Neural progenitor cell (in vitro differentiated cells): ENCODE data around the gene AKAP8. TPM values are rescaled to one million over a fixed set of nuclear protein-coding genes. Genes with fewer than 3 reads are reported as not detected.

ENCODE experiments used
- DNase-seq: peaks from one replicate; pipeline ENCODE4 v3.0.0-alpha.2; 2016; ENCODE audit warnings: low spot score
- H2AFZ ChIP-seq: fragments of 200-600 bp; sonication (generic); replicated peaks from 2 replicates; pipeline ENCODE4 v1.6.1; 2016; ENCODE audit warnings: antibody characterized with exemption
- H3F3A ChIP-seq: fragments of 200-600 bp; sonication (generic); 2 replicates; pipeline ENCODE4 v1.6.1; 2016; ENCODE audit warnings: antibody characterized with exemption, low read depth
- H3K27ac ChIP-seq: fragments of 200-600 bp; sonication (generic); 2 replicates; pipeline ENCODE4 v1.5.1; 2016; ENCODE audit warnings: mild to moderate bottlenecking
- H3K27me3 ChIP-seq: fragments of 200-600 bp; sonication (generic); 2 replicates; pipeline ENCODE4 v1.6.1; 2016; ENCODE audit warnings: mild to moderate bottlenecking, moderate library complexity
- H3K36me3 ChIP-seq: fragments of 200-600 bp; sonication (generic); 2 replicates; pipeline ENCODE4 v1.5.1; 2016
- H3K4me1 ChIP-seq: fragments of 200-600 bp; sonication (generic); 2 replicates; pipeline ENCODE4 v1.6.1; 2016; ENCODE audit warnings: mixed run types
- H3K4me2 ChIP-seq: fragments of 200-600 bp; sonication (generic); 2 replicates; pipeline ENCODE4 v1.6.1; 2016
- H3K4me3 ChIP-seq: fragments of 200-600 bp; sonication (generic); 2 replicates; pipeline ENCODE4 v1.5.1; 2016
- H3K79me2 ChIP-seq: fragments of 200-600 bp; sonication (generic); 2 replicates; pipeline ENCODE4 v1.6.1; 2016; ENCODE audit warnings: low read depth
- H3K9ac ChIP-seq: fragments of 200-600 bp; sonication (generic); 2 replicates; pipeline ENCODE4 v1.6.1; 2016
- H3K9me3 ChIP-seq: fragments of 200-600 bp; sonication (generic); 2 replicates; pipeline ENCODE4 v1.5.1; 2016; ENCODE audit warnings: low read depth
- H4K20me1 ChIP-seq: fragments of 200-600 bp; sonication (generic); 2 replicates; pipeline ENCODE4 v1.6.1; 2016; ENCODE audit warnings: low read depth
- H3K27ac Mint-ChIP-seq: 3 replicates; pipeline ENCODE4 v1.8.0; 2021; ENCODE audit warnings: mixed read lengths
- H3K27me3 Mint-ChIP-seq: 2 replicates; pipeline ENCODE4 v1.8.0; 2022; ENCODE audit warnings: low read depth, mild to moderate bottlenecking, inconsistent platforms, moderate library complexity, mixed read lengths; ENCODE audit not compliant: insufficient read depth
- H3K36me3 Mint-ChIP-seq: 3 replicates; pipeline ENCODE4 v1.8.0; 2021; ENCODE audit warnings: mixed read lengths
- H3K4me1 Mint-ChIP-seq: 3 replicates; pipeline ENCODE4 v1.8.0; 2021; ENCODE audit warnings: mixed read lengths
- H3K4me3 Mint-ChIP-seq: 3 replicates; pipeline ENCODE4 v1.8.0; 2021; ENCODE audit warnings: mild to moderate bottlenecking, moderate library complexity, mixed read lengths
- H3K9me3 Mint-ChIP-seq: 3 replicates; pipeline ENCODE4 v1.8.0; 2020; ENCODE audit warnings: mixed read lengths
- EZH2 ChIP-seq: fragments of 200-600 bp; sonication (generic); IDR thresholded peaks from 2 replicates; pipeline ENCODE4 v1.6.1; 2017; ENCODE audit warnings: antibody characterized with exemption, mild to moderate bottlenecking, moderate library complexity
- EZH2phosphoT487 ChIP-seq: fragments of 200-600 bp; sonication (generic); IDR thresholded peaks from 2 replicates; pipeline ENCODE4 v1.6.1; 2017; ENCODE audit warnings: antibody characterized with exemption
- small RNA-seq: library from RNA; depleted of rRNA; stranded (forward); fragments of <200 nt; gene quantifications from one replicate; pipeline ENCODE3, GENCODE V24; 2015
- total RNA-seq: library from RNA; depleted of rRNA; stranded (reverse); fragments of >200 nt; gene quantifications from 2 replicates; pipeline ENCODE4 v1.2.3, GENCODE V29; 2015; ENCODE audit warnings: low replicate concordance
- TF ChIP-seq, protein P1 (sequence below): fragments of 200-600 bp; sonication (generic); IDR thresholded peaks from 2 replicates; pipeline ENCODE4 v1.5.1; 2017; ENCODE audit warnings: antibody characterized with exemption, mild to moderate bottlenecking

Gene AKAP8
- total RNA-seq, 1 donor from 2014 or later: 20.1 TPM

DNA sequence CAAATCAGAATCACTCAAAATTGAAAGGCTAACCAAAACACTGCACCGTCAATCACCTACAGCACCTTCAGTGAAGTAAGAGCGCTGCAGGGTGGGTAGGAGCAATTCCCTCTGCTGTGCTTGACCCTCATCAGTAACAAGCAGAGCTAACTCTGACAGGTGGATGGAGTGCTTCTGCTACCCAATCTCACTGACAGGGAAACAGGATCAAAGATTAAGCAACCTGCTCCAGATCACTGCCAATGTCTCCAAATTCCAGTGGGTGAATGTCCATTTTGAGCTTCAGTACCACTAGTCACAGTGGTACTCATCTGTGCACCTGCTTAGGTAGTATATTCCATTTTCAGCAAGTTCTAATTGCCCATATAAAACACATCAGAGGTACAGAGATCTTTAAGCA, 72.4 kb downstream of the AKAP8 start:
- peaks cover 96% of the 10 kb centered on the region for H4K20me1 ChIP-seq
- H3K27me3 Mint-ChIP-seq: peaks cover 4% of the 10 kb centered on the region
- H3K27ac ChIP-seq: no peak overlapping the region
- no peaks in the 10 kb centered on the region for H3K4me1 ChIP-seq
- DNase-seq: no peak
- peaks cover 4% of the 10 kb centered on the region for H3K4me1 Mint-ChIP-seq
- no peaks in the 10 kb centered on the region for H3K27me3 ChIP-seq
- peaks cover 5% of the 10 kb centered on the region for H3F3A ChIP-seq
- no peak overlapping the region for H2AFZ ChIP-seq
- TF ChIP-seq EZH2phosphoT487: no peak
- TF ChIP-seq EZH2: no peak
- TF ChIP-seq, protein P1, sequence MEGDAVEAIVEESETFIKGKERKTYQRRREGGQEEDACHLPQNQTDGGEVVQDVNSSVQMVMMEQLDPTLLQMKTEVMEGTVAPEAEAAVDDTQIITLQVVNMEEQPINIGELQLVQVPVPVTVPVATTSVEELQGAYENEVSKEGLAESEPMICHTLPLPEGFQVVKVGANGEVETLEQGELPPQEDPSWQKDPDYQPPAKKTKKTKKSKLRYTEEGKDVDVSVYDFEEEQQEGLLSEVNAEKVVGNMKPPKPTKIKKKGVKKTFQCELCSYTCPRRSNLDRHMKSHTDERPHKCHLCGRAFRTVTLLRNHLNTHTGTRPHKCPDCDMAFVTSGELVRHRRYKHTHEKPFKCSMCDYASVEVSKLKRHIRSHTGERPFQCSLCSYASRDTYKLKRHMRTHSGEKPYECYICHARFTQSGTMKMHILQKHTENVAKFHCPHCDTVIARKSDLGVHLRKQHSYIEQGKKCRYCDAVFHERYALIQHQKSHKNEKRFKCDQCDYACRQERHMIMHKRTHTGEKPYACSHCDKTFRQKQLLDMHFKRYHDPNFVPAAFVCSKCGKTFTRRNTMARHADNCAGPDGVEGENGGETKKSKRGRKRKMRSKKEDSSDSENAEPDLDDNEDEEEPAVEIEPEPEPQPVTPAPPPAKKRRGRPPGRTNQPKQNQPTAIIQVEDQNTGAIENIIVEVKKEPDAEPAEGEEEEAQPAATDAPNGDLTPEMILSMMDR: no peak
- no peak overlapping the region for H3K4me3 ChIP-seq
- H3K9me3 ChIP-seq: no peaks in the 10 kb centered on the region
- no peak overlapping the region for H3K4me3 Mint-ChIP-seq
- no peaks in the 10 kb centered on the region for H3K36me3 ChIP-seq
- peaks cover 46% of the 10 kb centered on the region for H3K36me3 Mint-ChIP-seq
- no peak overlapping the region for H3K9ac ChIP-seq
- H3K27ac Mint-ChIP-seq: no peak overlapping the region
- no peak overlapping the region for H3K4me2 ChIP-seq
- H3K79me2 ChIP-seq: peaks cover 100% of the 10 kb centered on the region
- H3K9me3 Mint-ChIP-seq: peaks cover 56% of the 10 kb centered on the region

DNA sequence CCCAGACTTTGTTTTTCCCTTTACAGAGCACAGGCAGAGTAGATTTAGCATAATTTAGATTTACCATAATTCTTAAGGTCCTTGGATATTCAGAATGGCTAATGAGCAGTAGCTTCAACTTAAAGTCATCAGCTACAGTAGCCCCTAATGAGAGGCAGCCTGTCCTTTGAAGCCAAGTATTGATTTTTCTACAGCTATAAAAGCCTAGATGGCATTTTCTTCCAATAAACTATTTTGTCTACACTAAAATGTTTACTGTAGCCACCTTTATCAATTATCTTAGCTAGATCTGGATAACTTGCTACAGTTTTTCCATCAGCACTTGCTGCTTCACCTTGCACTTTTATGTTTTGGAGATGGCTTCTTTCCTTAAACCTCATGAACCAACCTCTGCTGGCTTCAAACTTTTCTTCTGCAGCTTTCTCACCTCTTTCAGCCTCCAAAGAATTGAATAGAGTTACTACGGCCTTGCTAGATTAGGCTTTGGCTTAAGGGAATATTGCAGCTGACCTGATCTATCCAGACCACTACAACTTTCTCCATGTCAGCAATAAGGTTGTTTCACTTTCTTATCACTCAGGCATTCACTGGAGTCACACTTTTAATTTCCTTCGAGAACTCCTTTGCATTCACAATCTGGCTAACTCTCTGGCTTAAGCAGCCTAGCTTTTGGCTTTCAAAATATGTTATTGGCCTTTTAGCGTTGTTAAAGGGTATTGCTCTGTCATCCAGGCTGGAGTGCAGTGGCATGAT, 73.8 kb downstream of the AKAP8 start:
- H4K20me1 ChIP-seq: peaks cover 96% of the 10 kb centered on the region
- H3K36me3 ChIP-seq: no peaks in the 10 kb centered on the region
- H3K4me3 Mint-ChIP-seq: no peak overlapping the region
- peaks cover 6% of the 10 kb centered on the region for H3K4me1 Mint-ChIP-seq
- no peak overlapping the region for H3K4me3 ChIP-seq
- peaks cover 4% of the 10 kb centered on the region for H3K27me3 Mint-ChIP-seq
- no peak overlapping the region for H3K4me2 ChIP-seq
- H3K36me3 Mint-ChIP-seq: peaks cover 43% of the 10 kb centered on the region
- H3K9me3 ChIP-seq: no peaks in the 10 kb centered on the region
- H3K79me2 ChIP-seq: peaks cover 100% of the 10 kb centered on the region
- no peaks in the 10 kb centered on the region for H3K27me3 ChIP-seq
- no peak overlapping the region for H3K27ac Mint-ChIP-seq
- no peaks in the 10 kb centered on the region for H3K4me1 ChIP-seq
- TF ChIP-seq EZH2phosphoT487 (no peak), EZH2 (no peak)
- TF ChIP-seq, protein P1: no peak
- H3K9me3 Mint-ChIP-seq: peaks cover 53% of the 10 kb centered on the region
- H2AFZ ChIP-seq: no peak overlapping the region
- peaks cover 5% of the 10 kb centered on the region for H3F3A ChIP-seq
- no peak for DNase-seq
- no peak overlapping the region for H3K9ac ChIP-seq
- H3K27ac ChIP-seq: no peak overlapping the region

DNA sequence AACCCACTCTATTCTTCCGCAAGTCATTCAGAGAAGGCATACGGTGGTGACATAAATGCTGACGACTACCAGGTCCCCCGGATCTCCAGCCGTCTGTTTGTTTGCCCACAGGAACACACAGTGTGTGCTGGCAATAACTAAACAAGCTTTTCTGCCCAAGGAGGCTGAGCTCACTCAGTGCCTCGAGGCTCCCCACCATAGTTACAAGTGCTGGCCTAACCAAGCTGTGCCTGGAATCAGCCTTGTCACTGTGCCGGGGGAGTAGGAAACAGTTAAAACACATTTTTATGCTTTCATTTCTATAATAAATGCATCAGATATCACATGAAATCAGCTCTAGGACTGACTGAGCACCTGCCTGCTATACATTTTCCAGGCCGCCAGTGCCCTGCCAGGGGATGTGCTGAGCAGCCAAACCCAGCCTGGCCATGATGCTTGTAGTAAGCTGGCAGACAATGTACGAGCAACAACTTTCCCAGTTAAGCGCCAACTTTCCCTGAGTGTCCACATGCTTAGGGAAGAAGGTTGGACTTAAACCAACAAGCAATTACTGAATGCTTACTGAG, 75.4 kb downstream of the AKAP8 start:
- H3F3A ChIP-seq: peaks cover 5% of the 10 kb centered on the region
- no peak overlapping the region for H2AFZ ChIP-seq
- Mint-ChIP-seq H3K27me3 (peaks cover 4% of the 10 kb centered on the region), H3K4me1 (peaks cover 18% of the 10 kb centered on the region), H3K9me3 (peaks cover 44% of the 10 kb centered on the region), H3K36me3 (peaks cover 44% of the 10 kb centered on the region), H3K4me3 (no peak overlapping the region), H3K27ac (no peak overlapping the region)
- DNase-seq: no peak
- peaks cover under 1% of the 10 kb centered on the region for H3K4me1 ChIP-seq
- H3K9ac ChIP-seq: no peak overlapping the region
- peaks cover 97% of the 10 kb centered on the region for H4K20me1 ChIP-seq
- no peaks in the 10 kb centered on the region for H3K9me3 ChIP-seq
- TF ChIP-seq, protein P1: no peak
- TF ChIP-seq EZH2phosphoT487: no peak
- TF ChIP-seq EZH2: no peak
- H3K36me3 ChIP-seq: no peaks in the 10 kb centered on the region
- no peak overlapping the region for H3K4me3 ChIP-seq
- no peak overlapping the region for H3K4me2 ChIP-seq
- H3K27ac ChIP-seq: peak overlapping the region; percentile 33
- H3K79me2 ChIP-seq: peaks cover 100% of the 10 kb centered on the region
- no peaks in the 10 kb centered on the region for H3K27me3 ChIP-seq

Small RNAs within 50 kb of the gene (small RNA-seq; reads per million reads assigned to genes)
- not detected for gene AC005776.1

Other genes starting within 250 kb of the AKAP8 start
- gene NOTCH3, start 178.8 kb downstream of the AKAP8 start, total RNA-seq: 17.1 and 71.8 TPM in 2 replicates
- gene EPHX3, start 147.3 kb downstream of the AKAP8 start, total RNA-seq: 2.2 and 2.3 TPM in 2 replicates
- gene BRD4, start 47.2 kb downstream of the AKAP8 start, total RNA-seq: 14.5 and 20.9 TPM in 2 replicates
- gene AKAP8L, start 39.2 kb upstream of the AKAP8 start, total RNA-seq: 131 and 210 TPM in 2 replicates
- gene WIZ, start 70.2 kb upstream of the AKAP8 start, total RNA-seq: 9.1 and 30.3 TPM in 2 replicates
- gene RASAL3, start 84.8 kb upstream of the AKAP8 start, total RNA-seq: not detected in 2 replicates
- not detected in 2 replicates for gene PGLYRP2, start 99.7 kb upstream of the AKAP8 start, total RNA-seq
- gene CYP4F22, start 128.7 kb upstream of the AKAP8 start, total RNA-seq: not detected in 2 replicates
- gene CYP4F8, start 235.4 kb upstream of the AKAP8 start, total RNA-seq: not detected in 2 replicates